NCI-H345 treated with DMSO at 0.1 percent for 48 hours (cell line): ENCODE measurements around the gene PIM3.
"Not testable (repeated sequence)": the region's sequence is repeated elsewhere in the genome, so short reads cannot be mapped to it uniquely, and the experiment has no call there.

Experiments used
- DNase-seq: peaks from one replicate; lab custom pipeline; 2025; ENCODE audit not compliant: unreplicated experiment; lab: John Stamatoyannopoulos, UW

PIM3 gene

GRCh38 chr22:49981799-49982198 is 21.2 kb downstream of the PIM3 start:
- not testable (repeated sequence) for DNase-seq

- DNase-seq, result no peak
Measured at GRCh38 chr22:49983148-49984042, 22.8 kb downstream of the PIM3 start.

- no peak for DNase-seq
Measured at GRCh38 chr22:49986325-49986724, 25.8 kb downstream of the PIM3 start.

- DNase-seq, result not testable (repeated sequence)
Measured at GRCh38 chr22:49989826-49990225, 29.3 kb downstream of the PIM3 start.

- no peak for DNase-seq
Measured at GRCh38 chr22:49991167-49991566, 30.6 kb downstream of the PIM3 start.

- no peak for DNase-seq
Measured at GRCh38 chr22:49991907-49992533, 31.4 kb downstream of the PIM3 start.

GRCh38 chr22:49992921-49993648 is 32.5 kb downstream of the PIM3 start:
- no peak for DNase-seq

- no peak for DNase-seq
Measured at GRCh38 chr22:49993649-49994360, 33.2 kb downstream of the PIM3 start.

- no peak for DNase-seq
Measured at GRCh38 chr22:49994361-49995040, 33.9 kb downstream of the PIM3 start.

- no peak for DNase-seq
Measured at GRCh38 chr22:49995041-49995360, 34.4 kb downstream of the PIM3 start.

- no peak for DNase-seq
Measured at GRCh38 chr22:49995361-49996118, 35.0 kb downstream of the PIM3 start.

- no peak for DNase-seq
Measured at GRCh38 chr22:49996119-49996517, 35.5 kb downstream of the PIM3 start.

GRCh38 chr22:49996518-49997250 is 36.1 kb downstream of the PIM3 start:
- no peak for DNase-seq

GRCh38 chr22:49997251-49997599 is 36.7 kb downstream of the PIM3 start:
- DNase-seq, result no peak

GRCh38 chr22:49997932-49998717 is 37.6 kb downstream of the PIM3 start:
- no peak for DNase-seq

GRCh38 chr22:49998718-49999062 is 38.1 kb downstream of the PIM3 start:
- DNase-seq, result no peak

GRCh38 chr22:49999063-49999945 is 38.7 kb downstream of the PIM3 start:
- no peak for DNase-seq
